ENCODE measurements around the gene SYT6.

GRCh38 chr1:114076308-114076707 lies 77.4 kb downstream of the SYT6 start:
- no peak for TF ChIP-seq CTCF (IDR thresholded peaks at IDR 0.05 in 8 of 11, conservative IDR thresholded peaks at IDR 0.05 in 3 of 11)
- no peak for TF ChIP-seq POLR2A (IDR thresholded peaks at IDR 0.05)
- TF ChIP-seq POLR2AphosphoS5 (IDR thresholded peaks at IDR 0.05), result no peak
